ENCODE data around the gene CAD.
A peak's percentile ranks its signal among the peaks of the same experiment; 100 is the strongest.
"Not testable (repeated sequence)": the region's sequence is repeated elsewhere in the genome, so short reads cannot be mapped to it uniquely, and the experiment has no call there.

The CAD gene

GRCh38 chr2:27261241-27261925 lies 44.2 kb downstream of the CAD start:
- DNase-seq, result no peak

GRCh38 chr2:27261926-27262298 lies 44.7 kb downstream of the CAD start:
- DNase-seq, result no peak

- peak; percentile 75 for DNase-seq
These were observed 45.5 kb downstream of the CAD start, which contains the start of gene SLC30A3 for GRCh38 chr2:27262379-27263286. SLC30A3 (minus strand) TSS chr2:27263047; CDS start chr2:27262906, 141 bp downstream.

GRCh38 chr2:27263287-27264252 lies 46.4 kb downstream of the CAD start:
- DNase-seq, result no peak

GRCh38 chr2:27264253-27264752 lies 47.1 kb downstream of the CAD start:
- DNase-seq, result peak; percentile 17

- DNase-seq, result peak; percentile 74
These were observed 47.8 kb downstream of the CAD start for GRCh38 chr2:27264753-27265535.

GRCh38 chr2:27265536-27265870 lies 48.3 kb downstream of the CAD start:
- DNase-seq, result no peak

- not testable (repeated sequence) for DNase-seq
These were observed 51.1 kb downstream of the CAD start for GRCh38 chr2:27268296-27268695.

- DNase-seq, result no peak
These were observed 53.0 kb downstream of the CAD start for GRCh38 chr2:27270131-27270530.

GRCh38 chr2:27270670-27271069 lies 53.5 kb downstream of the CAD start:
- DNase-seq, result no peak

GRCh38 chr2:27271631-27272340 lies 54.6 kb downstream of the CAD start:
- no peak for DNase-seq

GRCh38 chr2:27272537-27273522 lies 55.7 kb downstream of the CAD start:
- DNase-seq, result not testable (repeated sequence)

GRCh38 chr2:27275211-27276150 lies 58.3 kb downstream of the CAD start, which contains the start of gene DNAJC5G:
DNAJC5G (plus strand) TSS chr2:27275433; CDS start chr2:27276729, 1,296 bp downstream.
- DNase-seq, result no peak

GRCh38 chr2:27278010-27278409 lies 60.8 kb downstream of the CAD start:
- DNase-seq, result no peak

GRCh38 chr2:27280826-27281225 lies 63.7 kb downstream of the CAD start:
- DNase-seq, result no peak

- DNase-seq, result no peak
These were observed 64.3 kb downstream of the CAD start for GRCh38 chr2:27281442-27281841.

GRCh38 chr2:27281855-27282559 lies 64.8 kb downstream of the CAD start, which contains the start of gene TRIM54:
TRIM54 (plus strand) TSS chr2:27282429; CDS start chr2:27282732, 303 bp downstream.
- no peak for DNase-seq

- no peak for DNase-seq
These were observed 65.7 kb downstream of the CAD start for GRCh38 chr2:27282892-27283291.

Measured in CD4-positive, alpha-beta T cell treated with Interleukin-21 for 1 hour (primary cell).